ENCODE measurements around the gene TNRC6B. TPM values are rescaled to one million over a fixed set of nuclear protein-coding genes. Genes with fewer than 3 reads are reported as not detected.

TNRC6B gene
- total RNA-seq, 4 donors from 2014 or later: 32.6 to 37.1 (median 36.7) TPM

GRCh38 chr22:40234658-40235057 lies 56.9 kb downstream of the TNRC6B start:
- no peak for TF ChIP-seq CTCF (IDR thresholded peaks at IDR 0.05; ENCODE audit: low read depth)

GRCh38 chr22:40235308-40235707 lies 57.6 kb downstream of the TNRC6B start:
- TF ChIP-seq CTCF (IDR thresholded peaks at IDR 0.05; ENCODE audit: low read depth): no peak

GRCh38 chr22:40236131-40236665 lies 58.5 kb downstream of the TNRC6B start:
- no peak for TF ChIP-seq CTCF (IDR thresholded peaks at IDR 0.05; ENCODE audit: low read depth)

- no peak for TF ChIP-seq CTCF (IDR thresholded peaks at IDR 0.05; ENCODE audit: low read depth)
These were observed 59.5 kb downstream of the TNRC6B start for GRCh38 chr22:40237241-40237640.

- TF ChIP-seq CTCF (IDR thresholded peaks at IDR 0.05; ENCODE audit: low read depth): no peak
These were observed 60.2 kb downstream of the TNRC6B start for GRCh38 chr22:40237788-40238424.

GRCh38 chr22:40238425-40239344 lies 61.0 kb downstream of the TNRC6B start:
- TF ChIP-seq CTCF (IDR thresholded peaks at IDR 0.05; ENCODE audit: low read depth): no peak

GRCh38 chr22:40239345-40239683 lies 61.6 kb downstream of the TNRC6B start:
- TF ChIP-seq CTCF (IDR thresholded peaks at IDR 0.05; ENCODE audit: low read depth): no peak
